Measurements from ENCODE around the gene C3orf49. TPM values are rescaled to one million over a fixed set of nuclear protein-coding genes. Genes with fewer than 3 reads are reported as not detected.

Gene C3orf49
- total RNA-seq, 2 donors from 2014 or later = not detected

DNA sequence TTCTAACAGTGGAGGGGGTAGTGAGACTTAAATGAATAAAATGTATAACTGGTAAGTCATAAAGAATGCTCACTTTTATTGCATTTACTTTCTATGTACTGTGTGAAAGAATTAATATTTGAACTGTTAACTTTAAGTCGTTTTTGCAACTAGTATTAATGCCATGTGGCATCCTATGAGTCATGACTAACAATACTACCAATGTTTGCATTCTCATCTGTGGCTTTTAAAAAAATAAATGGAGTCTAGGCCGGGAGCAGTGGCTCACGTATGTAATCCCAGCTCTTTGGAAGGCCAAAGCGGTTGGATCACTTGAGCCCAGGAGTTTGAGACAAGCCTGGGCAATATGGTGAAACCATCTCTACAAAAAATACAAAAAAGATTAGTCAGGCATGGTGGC, 5.2 kb downstream of the C3orf49 start:
- TF ChIP-seq POLR2A (IDR thresholded peaks at IDR 0.05) = no peak
- no peak for TF ChIP-seq POLR2AphosphoS5 (IDR thresholded peaks at IDR 0.05)
- TF ChIP-seq, protein P1, sequence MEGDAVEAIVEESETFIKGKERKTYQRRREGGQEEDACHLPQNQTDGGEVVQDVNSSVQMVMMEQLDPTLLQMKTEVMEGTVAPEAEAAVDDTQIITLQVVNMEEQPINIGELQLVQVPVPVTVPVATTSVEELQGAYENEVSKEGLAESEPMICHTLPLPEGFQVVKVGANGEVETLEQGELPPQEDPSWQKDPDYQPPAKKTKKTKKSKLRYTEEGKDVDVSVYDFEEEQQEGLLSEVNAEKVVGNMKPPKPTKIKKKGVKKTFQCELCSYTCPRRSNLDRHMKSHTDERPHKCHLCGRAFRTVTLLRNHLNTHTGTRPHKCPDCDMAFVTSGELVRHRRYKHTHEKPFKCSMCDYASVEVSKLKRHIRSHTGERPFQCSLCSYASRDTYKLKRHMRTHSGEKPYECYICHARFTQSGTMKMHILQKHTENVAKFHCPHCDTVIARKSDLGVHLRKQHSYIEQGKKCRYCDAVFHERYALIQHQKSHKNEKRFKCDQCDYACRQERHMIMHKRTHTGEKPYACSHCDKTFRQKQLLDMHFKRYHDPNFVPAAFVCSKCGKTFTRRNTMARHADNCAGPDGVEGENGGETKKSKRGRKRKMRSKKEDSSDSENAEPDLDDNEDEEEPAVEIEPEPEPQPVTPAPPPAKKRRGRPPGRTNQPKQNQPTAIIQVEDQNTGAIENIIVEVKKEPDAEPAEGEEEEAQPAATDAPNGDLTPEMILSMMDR (IDR thresholded peaks at IDR 0.05) = no peak
- intact Hi-C loops (cut with DNase I) = no loop called here
- H3K4me3 ChIP-seq = no peak overlapping the region
- H3K27me3 ChIP-seq (replicated peaks; ENCODE audit: insufficient read depth) = no peaks in the 10 kb centered on the region
- H3K36me3 ChIP-seq = no peaks in the 10 kb centered on the region
- DNase-seq (ENCODE audit: low spot score) = no peak
- no peaks in the 10 kb centered on the region for H3K4me1 ChIP-seq (replicated peaks)
- H3K27ac ChIP-seq = no peak overlapping the region
- H3K9me3 ChIP-seq = no peaks in the 10 kb centered on the region
- WGBS = 65% methylated on average over 4 of the region's 4 CpGs

DNA sequence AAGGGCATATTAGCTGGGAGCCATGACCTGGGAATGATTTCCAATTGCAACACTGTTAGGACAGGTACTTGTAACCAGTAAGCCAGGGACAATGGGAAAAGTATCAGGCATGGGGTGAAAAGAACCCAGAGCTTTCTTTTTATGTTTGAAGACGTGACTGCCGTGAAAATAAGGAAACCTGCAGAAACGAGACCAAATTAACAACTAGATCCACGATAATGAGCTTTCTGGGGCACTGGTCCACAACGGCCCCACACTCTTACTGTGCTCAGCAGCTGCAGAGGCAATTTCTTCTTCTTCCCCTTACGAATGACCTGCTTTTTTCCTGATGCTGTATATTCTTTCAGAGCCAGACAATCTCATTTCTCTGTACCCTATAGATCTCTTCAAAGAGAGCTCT, 11.4 kb downstream of the C3orf49 start:
- Histone ChIP-seq H3K4me3 (no peak overlapping the region), H3K27ac (no peak overlapping the region), H3K27me3 (replicated peaks; ENCODE audit: insufficient read depth) (no peaks in the 10 kb centered on the region), H3K36me3 (no peaks in the 10 kb centered on the region), H3K9me3 (no peaks in the 10 kb centered on the region), H3K4me1 (replicated peaks) (no peaks in the 10 kb centered on the region)
- 81% methylated on average over 6 of the region's 6 CpGs for WGBS
- TF ChIP-seq POLR2AphosphoS5 (IDR thresholded peaks at IDR 0.05) = no peak
- TF ChIP-seq, protein P1 (IDR thresholded peaks at IDR 0.05) = no peak
- TF ChIP-seq POLR2A (IDR thresholded peaks at IDR 0.05) = no peak
- intact Hi-C loops (cut with DNase I) = no loop called here
- DNase-seq (ENCODE audit: low spot score) = no peak

DNA sequence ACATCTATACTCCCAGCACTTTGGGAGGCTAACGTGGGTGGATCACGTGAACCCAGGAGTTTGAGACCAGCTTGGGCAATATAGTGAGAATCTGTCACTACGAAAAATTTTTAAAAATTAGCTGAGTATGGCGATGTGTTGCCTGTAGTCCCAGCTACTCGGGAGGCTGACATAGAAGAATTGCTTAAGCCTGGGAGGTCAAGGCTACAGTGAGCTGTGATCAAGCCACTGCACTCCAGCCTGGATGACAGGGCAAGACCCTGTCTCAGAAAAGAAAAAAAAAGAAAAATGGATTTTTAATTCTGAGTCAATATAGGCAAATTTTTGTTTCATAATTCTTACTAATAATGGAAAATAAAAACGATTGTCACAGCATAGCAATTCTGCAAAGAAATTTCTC, 13.3 kb downstream of the C3orf49 start:
- Histone ChIP-seq H3K9me3 (no peaks in the 10 kb centered on the region), H3K36me3 (no peaks in the 10 kb centered on the region), H3K4me3 (no peak overlapping the region), H3K27me3 (replicated peaks; ENCODE audit: insufficient read depth) (no peaks in the 10 kb centered on the region), H3K27ac (no peak overlapping the region), H3K4me1 (replicated peaks) (no peaks in the 10 kb centered on the region)
- TF ChIP-seq POLR2AphosphoS5 (IDR thresholded peaks at IDR 0.05) (no peak), POLR2A (IDR thresholded peaks at IDR 0.05) (no peak)
- TF ChIP-seq, protein P1 (IDR thresholded peaks at IDR 0.05) = no peak
- WGBS = 93% methylated on average over 6 of the region's 6 CpGs
- intact Hi-C loops (cut with DNase I) = no loop called here
- DNase-seq (ENCODE audit: low spot score) = no peak

DNA sequence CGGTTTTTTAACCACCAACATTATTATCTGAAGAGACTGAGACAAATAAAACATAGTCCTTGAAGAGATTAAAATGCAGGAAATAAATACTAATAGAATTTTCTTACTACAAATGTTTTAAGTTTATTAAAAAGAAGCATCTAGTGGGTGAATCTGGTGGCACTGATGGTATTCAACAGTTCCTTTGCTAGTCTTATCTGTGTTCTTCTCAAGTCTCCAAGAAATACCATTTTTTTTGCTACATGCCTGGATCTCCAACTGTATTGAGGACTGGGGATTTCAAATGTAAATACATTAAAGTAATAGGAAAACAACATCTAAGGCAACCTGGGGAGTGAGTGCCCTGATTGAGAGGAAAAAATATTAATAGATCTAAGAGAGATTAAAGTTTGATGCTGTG, 22.6 kb downstream of the C3orf49 start:
- intact Hi-C loops (cut with DNase I) = no loop called here
- DNase-seq (ENCODE audit: low spot score) = no peak
- WGBS = 35% methylated on average over 1 of the region's 1 CpG
- Histone ChIP-seq H3K36me3 (no peaks in the 10 kb centered on the region), H3K27me3 (replicated peaks; ENCODE audit: insufficient read depth) (no peaks in the 10 kb centered on the region), H3K9me3 (no peaks in the 10 kb centered on the region), H3K4me3 (no peak overlapping the region), H3K4me1 (replicated peaks) (no peaks in the 10 kb centered on the region), H3K27ac (no peak overlapping the region)
- TF ChIP-seq POLR2A (IDR thresholded peaks at IDR 0.05) = no peak
- TF ChIP-seq POLR2AphosphoS5 (IDR thresholded peaks at IDR 0.05) = no peak
- TF ChIP-seq, protein P1 (IDR thresholded peaks at IDR 0.05) = no peak

DNA sequence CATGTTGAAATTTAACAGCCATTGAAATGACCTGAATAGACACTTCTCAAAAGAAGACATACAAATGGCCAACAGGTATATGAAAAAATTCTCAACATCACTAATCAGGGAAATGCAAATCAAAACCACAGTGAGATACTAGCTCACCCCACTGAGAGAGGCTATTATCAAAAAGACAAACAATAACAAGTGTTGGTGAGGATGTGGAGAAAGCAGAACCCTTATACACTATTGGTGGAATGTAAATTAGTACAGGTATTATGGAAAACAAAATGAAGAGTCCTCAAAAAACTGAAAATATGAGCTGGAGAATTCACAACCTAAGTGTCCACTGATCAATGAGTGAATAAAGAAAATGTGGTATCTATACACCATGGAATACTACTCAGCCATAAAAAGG, 23.0 kb downstream of the C3orf49 start:
- no peaks in the 10 kb centered on the region for H3K27me3 ChIP-seq (replicated peaks; ENCODE audit: insufficient read depth)
- no peak for DNase-seq (ENCODE audit: low spot score)
- no peaks in the 10 kb centered on the region for H3K36me3 ChIP-seq
- no peaks in the 10 kb centered on the region for H3K4me1 ChIP-seq (replicated peaks)
- no peak overlapping the region for H3K4me3 ChIP-seq
- intact Hi-C loops (cut with DNase I) = no loop called here
- no peaks in the 10 kb centered on the region for H3K9me3 ChIP-seq
- no peak overlapping the region for H3K27ac ChIP-seq
- TF ChIP-seq POLR2AphosphoS5 (IDR thresholded peaks at IDR 0.05) (no peak), POLR2A (IDR thresholded peaks at IDR 0.05) (no peak)
- TF ChIP-seq, protein P1 (IDR thresholded peaks at IDR 0.05) = no peak
